ENCODE measurements around the gene JOSD1. TPM values are rescaled to one million over a fixed set of nuclear protein-coding genes. Genes with fewer than 3 reads are reported as not detected.

JOSD1 gene
- total and polyA plus RNA-seq, 2 donors (not counting 1 experiment from before 2014, with no cell fraction given): 78.7 to 94.8 TPM

DNA sequence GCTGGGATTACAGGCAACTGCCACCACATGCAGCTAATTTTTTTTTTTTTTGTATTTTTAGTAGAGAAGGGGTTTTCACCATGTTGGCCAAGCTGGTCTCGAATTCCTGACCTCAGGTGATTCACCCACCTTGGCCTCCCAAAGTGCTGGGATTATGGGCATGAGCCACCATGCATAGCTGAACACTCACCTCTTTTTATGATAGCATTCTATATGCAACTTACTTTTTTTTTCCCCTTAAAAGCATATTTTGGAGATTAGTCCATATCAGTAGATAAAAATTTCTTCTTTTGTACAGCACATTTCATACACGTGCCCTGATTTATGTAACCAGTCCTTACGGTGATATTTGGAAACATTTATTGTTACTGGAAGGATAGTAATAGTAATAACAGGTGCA lies 19.6 kb upstream of the JOSD1 start:
- WGBS (ENCODE audit: insufficient coverage): no CpG with 5 or more reads among the region's 3 CpGs
- no peaks in the 10 kb centered on the region for H3K9me3 ChIP-seq (ENCODE audit: control extremely low read depth in 1 of 3, control insufficient read depth in 2 of 3, insufficient read depth in 1 of 3, low read length in 2 of 3)
- ChIA-PET POLR2A (interaction anchor here (0.7 to 1.7 kb wide), 2 partner anchors 22 to 204 kb away, joined by 3 to 6 read pairs; no protein-coding TSS in a partner anchor), CTCF (interaction anchor here (0.6 to 1.4 kb wide), 2 partner anchors 12 to 1645 kb away, joined by 3 read pairs; no protein-coding TSS in a partner anchor)
- H2AFZ ChIP-seq (ENCODE audit: insufficient read depth, low read depth, low read length, poor library complexity, severe bottlenecking): no peak overlapping the region
- no peak overlapping the region for H3K9ac ChIP-seq (ENCODE audit: low read length)
- H3K4me3 Mint-ChIP-seq: no peak overlapping the region
- H3K4me1 Mint-ChIP-seq: peaks cover 3% of the 10 kb centered on the region
- peaks cover 35% of the 10 kb centered on the region for H3K79me2 ChIP-seq (ENCODE audit: control insufficient read depth, insufficient read depth, low read length)
- H3K4me2 ChIP-seq (replicated peaks; ENCODE audit: low read depth, low read length, poor library complexity, severe bottlenecking): no peak overlapping the region
- no peak for ATAC-seq (ENCODE audit: low read depth)
- no peak for DNase-seq
- TF ChIP-seq EZH2 (IDR thresholded peaks at IDR 0.05; ENCODE audit: borderline replicate concordance, insufficient read depth, low read depth, low read length, poor library complexity, severe bottlenecking): no peak
- TF ChIP-seq, protein P1, sequence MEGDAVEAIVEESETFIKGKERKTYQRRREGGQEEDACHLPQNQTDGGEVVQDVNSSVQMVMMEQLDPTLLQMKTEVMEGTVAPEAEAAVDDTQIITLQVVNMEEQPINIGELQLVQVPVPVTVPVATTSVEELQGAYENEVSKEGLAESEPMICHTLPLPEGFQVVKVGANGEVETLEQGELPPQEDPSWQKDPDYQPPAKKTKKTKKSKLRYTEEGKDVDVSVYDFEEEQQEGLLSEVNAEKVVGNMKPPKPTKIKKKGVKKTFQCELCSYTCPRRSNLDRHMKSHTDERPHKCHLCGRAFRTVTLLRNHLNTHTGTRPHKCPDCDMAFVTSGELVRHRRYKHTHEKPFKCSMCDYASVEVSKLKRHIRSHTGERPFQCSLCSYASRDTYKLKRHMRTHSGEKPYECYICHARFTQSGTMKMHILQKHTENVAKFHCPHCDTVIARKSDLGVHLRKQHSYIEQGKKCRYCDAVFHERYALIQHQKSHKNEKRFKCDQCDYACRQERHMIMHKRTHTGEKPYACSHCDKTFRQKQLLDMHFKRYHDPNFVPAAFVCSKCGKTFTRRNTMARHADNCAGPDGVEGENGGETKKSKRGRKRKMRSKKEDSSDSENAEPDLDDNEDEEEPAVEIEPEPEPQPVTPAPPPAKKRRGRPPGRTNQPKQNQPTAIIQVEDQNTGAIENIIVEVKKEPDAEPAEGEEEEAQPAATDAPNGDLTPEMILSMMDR (IDR thresholded peaks at IDR 0.05): no peak
- H3K27ac Mint-ChIP-seq: no peak overlapping the region
- H3K27ac ChIP-seq (ENCODE audit: low read length in 2 of 2): no peak overlapping the region
- H3K36me3 ChIP-seq (replicated peaks in 1 of 2; ENCODE audit: control extremely low read depth in 1 of 2, control insufficient read depth in 1 of 2, extremely low read depth in 1 of 2, insufficient read depth in 2 of 2, low read length in 1 of 2): peaks cover 5 to 83% of the 10 kb centered on the region in 2 experiments
- peaks cover 45% of the 10 kb centered on the region for H4K20me1 ChIP-seq (ENCODE audit: control insufficient read depth, insufficient read depth, low read length, poor library complexity, severe bottlenecking)
- H3K27me3 ChIP-seq (replicated peaks in 1 of 4; ENCODE audit: control extremely low read depth in 1 of 4, control insufficient read depth in 3 of 4, insufficient read depth in 4 of 4, low read length in 3 of 4): no peaks in the 10 kb centered on the region
- H3K4me1 ChIP-seq (ENCODE audit: control insufficient read depth in 2 of 2, insufficient read depth in 2 of 2, low read length in 2 of 2): no peaks in the 10 kb centered on the region
- H3K4me3 ChIP-seq (ENCODE audit: control extremely low read depth in 1 of 5, extremely low read depth in 1 of 5, insufficient read depth in 1 of 5, low read depth in 2 of 5, low read length in 4 of 5): no peak overlapping the region
- H3K27me3 Mint-ChIP-seq: no peaks in the 10 kb centered on the region
- no peaks in the 10 kb centered on the region for H3K9me3 Mint-ChIP-seq (ENCODE audit: insufficient read depth)
- intact Hi-C loops (cut with micrococcal nuclease): no loop called here

DNA sequence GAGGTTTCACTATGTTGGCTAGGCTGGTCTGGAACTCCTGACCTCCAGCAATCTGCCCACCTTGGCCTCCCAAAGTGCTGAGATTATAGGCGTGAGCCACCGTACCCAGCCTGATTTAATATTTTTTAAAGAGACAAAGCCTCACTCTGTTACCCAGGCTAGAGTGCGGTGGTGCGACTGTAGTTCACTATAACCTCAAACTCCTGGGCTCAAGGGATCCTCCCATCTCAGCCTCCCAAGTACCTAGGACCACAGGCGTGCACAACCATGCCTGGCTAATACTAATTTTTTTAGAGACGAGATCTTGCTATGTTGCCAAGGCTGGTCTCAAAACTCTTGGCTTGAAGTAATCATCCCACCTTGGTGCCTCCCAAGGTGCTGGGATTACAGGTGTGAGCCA lies 18.5 kb upstream of the JOSD1 start:
- ChIA-PET CTCF (no interaction called here), POLR2A (interaction anchor here (0.7 to 1.7 kb wide), 2 partner anchors 13 to 24 kb away, joined by 3 to 5 read pairs; no protein-coding TSS in a partner anchor)
- no peak overlapping the region for H2AFZ ChIP-seq (ENCODE audit: insufficient read depth, low read depth, low read length, poor library complexity, severe bottlenecking)
- WGBS (ENCODE audit: insufficient coverage): 100% methylated on average over 5 of the region's 6 CpGs
- no peaks in the 10 kb centered on the region for H3K27me3 Mint-ChIP-seq
- no peak overlapping the region for H3K4me3 ChIP-seq (ENCODE audit: control extremely low read depth in 1 of 5, extremely low read depth in 1 of 5, insufficient read depth in 1 of 5, low read depth in 2 of 5, low read length in 4 of 5)
- H3K27me3 ChIP-seq (replicated peaks in 1 of 4; ENCODE audit: control extremely low read depth in 1 of 4, control insufficient read depth in 3 of 4, insufficient read depth in 4 of 4, low read length in 3 of 4): no peaks in the 10 kb centered on the region
- no peak overlapping the region for H3K9ac ChIP-seq (ENCODE audit: low read length)
- H3K4me2 ChIP-seq (replicated peaks; ENCODE audit: low read depth, low read length, poor library complexity, severe bottlenecking): no peak overlapping the region
- no peaks in the 10 kb centered on the region for H3K4me1 ChIP-seq (ENCODE audit: control insufficient read depth in 2 of 2, insufficient read depth in 2 of 2, low read length in 2 of 2)
- intact Hi-C loops (cut with micrococcal nuclease): no loop called here
- H3K4me1 Mint-ChIP-seq: peaks cover 12% of the 10 kb centered on the region
- H3K9me3 Mint-ChIP-seq (ENCODE audit: insufficient read depth): no peaks in the 10 kb centered on the region
- peaks cover 1 to 78% of the 10 kb centered on the region in 2 experiments for H3K36me3 ChIP-seq (replicated peaks in 1 of 2; ENCODE audit: control extremely low read depth in 1 of 2, control insufficient read depth in 1 of 2, extremely low read depth in 1 of 2, insufficient read depth in 2 of 2, low read length in 1 of 2)
- ATAC-seq (ENCODE audit: low read depth) (no peak), DNase-seq (no peak)
- no peak overlapping the region for H3K4me3 Mint-ChIP-seq
- no peak overlapping the region for H3K27ac ChIP-seq (ENCODE audit: low read length in 2 of 2)
- no peaks in the 10 kb centered on the region for H3K9me3 ChIP-seq (ENCODE audit: control extremely low read depth in 1 of 3, control insufficient read depth in 2 of 3, insufficient read depth in 1 of 3, low read length in 2 of 3)
- H3K79me2 ChIP-seq (ENCODE audit: control insufficient read depth, insufficient read depth, low read length): peaks cover 43% of the 10 kb centered on the region
- TF ChIP-seq EZH2 (IDR thresholded peaks at IDR 0.05; ENCODE audit: borderline replicate concordance, insufficient read depth, low read depth, low read length, poor library complexity, severe bottlenecking): no peak
- TF ChIP-seq, protein P1 (IDR thresholded peaks at IDR 0.05): no peak
- peaks cover 45% of the 10 kb centered on the region for H4K20me1 ChIP-seq (ENCODE audit: control insufficient read depth, insufficient read depth, low read length, poor library complexity, severe bottlenecking)
- no peak overlapping the region for H3K27ac Mint-ChIP-seq
